ENCODE results near the gene FRA10AC1. TPM values are rescaled to one million over a fixed set of nuclear protein-coding genes. Genes with fewer than 3 reads are reported as not detected.

The FRA10AC1 gene
- total RNA-seq, 2 donors from 2014 or later, result 27.9 to 40.7 TPM

DNA sequence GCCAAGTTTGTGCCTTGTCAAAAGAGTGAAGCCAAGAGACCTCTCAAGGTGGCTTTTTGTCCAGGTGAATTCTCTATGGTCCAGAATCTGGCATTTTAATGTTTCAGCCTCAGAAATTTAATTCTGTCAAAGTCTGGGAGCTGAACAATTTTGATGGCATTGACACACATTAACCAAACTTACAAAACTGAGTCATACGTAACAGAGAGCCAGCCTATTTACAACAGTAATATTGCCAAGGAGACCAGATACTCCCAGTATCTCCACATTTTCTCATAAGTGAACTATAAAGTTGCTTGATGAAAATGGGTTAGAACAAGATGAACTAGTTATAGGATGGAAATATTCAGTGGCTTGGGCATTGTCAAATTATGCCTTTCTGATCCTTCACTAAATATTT lies 46.2 kb downstream of the FRA10AC1 start:
- no peak overlapping the region for H3K4me3 Mint-ChIP-seq
- no peak overlapping the region for H3K27ac Mint-ChIP-seq
- peaks cover 0 to 2% of the 10 kb centered on the region in 2 donors for H3K36me3 Mint-ChIP-seq (ENCODE audit: insufficient read depth in 2 of 2)
- no peaks in the 10 kb centered on the region for H3K4me1 Mint-ChIP-seq (ENCODE audit: low read depth)
- peaks cover 8% of the 10 kb centered on the region for H3K27me3 Mint-ChIP-seq (ENCODE audit: low read depth)
- ATAC-seq (replicated peaks in 1 of 2), result no peak
- DNase-seq, result no peak
- no peaks in the 10 kb centered on the region for H3K9me3 Mint-ChIP-seq

DNA sequence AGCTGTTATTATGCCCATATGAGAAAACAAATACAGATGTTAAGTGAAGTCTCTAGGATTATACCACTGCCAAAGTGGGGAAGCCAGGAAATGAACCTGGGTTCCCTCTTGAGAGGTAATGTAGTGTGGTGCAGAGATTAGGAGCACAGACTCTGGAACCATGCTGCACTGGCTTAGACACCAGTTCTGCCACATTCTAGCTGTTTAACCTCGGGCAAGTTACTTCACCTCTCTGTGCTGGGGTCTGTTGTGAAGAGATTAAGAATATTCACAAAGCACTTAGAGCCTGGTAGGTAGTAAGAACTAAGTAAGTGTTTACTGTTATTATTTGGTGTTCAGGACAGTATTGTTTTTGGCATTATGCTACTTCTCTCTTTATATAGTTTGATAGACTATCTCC lies 48.2 kb downstream of the FRA10AC1 start:
- Mint-ChIP-seq H3K4me3 (no peak overlapping the region), H3K4me1 (ENCODE audit: low read depth) (no peaks in the 10 kb centered on the region), H3K36me3 (ENCODE audit: insufficient read depth in 2 of 2) (no peaks in the 10 kb centered on the region), H3K27ac (no peak overlapping the region), H3K27me3 (ENCODE audit: low read depth) (peaks cover 9% of the 10 kb centered on the region), H3K9me3 (no peaks in the 10 kb centered on the region)
- no peak for DNase-seq
- no peak for ATAC-seq (replicated peaks in 1 of 2)

DNA sequence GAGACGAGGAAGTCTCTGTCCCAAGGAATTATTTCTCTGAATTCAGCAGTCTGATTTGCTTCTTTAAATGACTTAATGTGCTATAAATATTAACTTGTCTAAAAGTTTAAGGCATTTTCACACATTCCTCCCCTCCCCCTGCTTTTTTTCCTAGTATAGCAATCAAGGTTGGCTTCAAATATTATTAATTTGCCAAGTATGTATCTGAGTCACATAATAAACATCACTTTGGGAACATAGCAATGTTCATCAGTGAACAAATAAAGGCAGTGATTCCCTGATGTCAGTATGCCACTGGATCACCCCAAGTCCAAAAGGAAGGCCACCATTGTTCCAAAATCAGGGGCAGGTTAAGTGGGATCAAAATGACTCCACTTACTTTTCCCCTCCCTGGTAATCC lies 49.5 kb downstream of the FRA10AC1 start:
- Mint-ChIP-seq H3K27ac (no peak overlapping the region), H3K4me1 (ENCODE audit: low read depth) (no peaks in the 10 kb centered on the region), H3K36me3 (ENCODE audit: insufficient read depth in 2 of 2) (no peaks in the 10 kb centered on the region), H3K27me3 (ENCODE audit: low read depth) (peaks cover 9% of the 10 kb centered on the region), H3K4me3 (no peak overlapping the region), H3K9me3 (no peaks in the 10 kb centered on the region)
- DNase-seq, result no peak
- ATAC-seq (replicated peaks in 1 of 2), result no peak

DNA sequence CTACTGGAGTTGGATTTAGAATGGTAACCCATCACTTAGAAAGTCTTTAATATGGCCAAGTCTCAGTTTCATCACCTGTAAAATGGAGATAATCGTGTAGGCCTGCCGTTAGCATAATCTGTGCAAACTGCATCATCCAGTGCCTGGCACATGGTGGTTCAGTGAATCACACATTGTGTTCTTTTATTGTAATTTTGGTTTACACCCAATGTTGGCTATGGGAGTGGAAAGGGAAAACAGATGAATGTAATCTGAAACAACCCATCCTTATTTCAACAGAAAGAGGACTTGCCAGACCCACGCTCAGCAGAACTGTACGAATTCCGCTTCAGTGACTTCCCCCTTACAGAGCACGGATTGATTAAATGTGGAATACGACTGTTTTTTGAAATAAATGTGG lies 62.6 kb downstream of the FRA10AC1 start:
- no peak for ATAC-seq (replicated peaks in 1 of 2)
- peaks cover 25% of the 10 kb centered on the region for H3K27me3 Mint-ChIP-seq (ENCODE audit: low read depth)
- H3K9me3 Mint-ChIP-seq, result no peaks in the 10 kb centered on the region
- DNase-seq, result no peak
- no peak overlapping the region for H3K4me3 Mint-ChIP-seq
- H3K36me3 Mint-ChIP-seq (ENCODE audit: insufficient read depth in 2 of 2), result no peaks in the 10 kb centered on the region
- no peak overlapping the region for H3K27ac Mint-ChIP-seq
- H3K4me1 Mint-ChIP-seq (ENCODE audit: low read depth), result no peaks in the 10 kb centered on the region

DNA sequence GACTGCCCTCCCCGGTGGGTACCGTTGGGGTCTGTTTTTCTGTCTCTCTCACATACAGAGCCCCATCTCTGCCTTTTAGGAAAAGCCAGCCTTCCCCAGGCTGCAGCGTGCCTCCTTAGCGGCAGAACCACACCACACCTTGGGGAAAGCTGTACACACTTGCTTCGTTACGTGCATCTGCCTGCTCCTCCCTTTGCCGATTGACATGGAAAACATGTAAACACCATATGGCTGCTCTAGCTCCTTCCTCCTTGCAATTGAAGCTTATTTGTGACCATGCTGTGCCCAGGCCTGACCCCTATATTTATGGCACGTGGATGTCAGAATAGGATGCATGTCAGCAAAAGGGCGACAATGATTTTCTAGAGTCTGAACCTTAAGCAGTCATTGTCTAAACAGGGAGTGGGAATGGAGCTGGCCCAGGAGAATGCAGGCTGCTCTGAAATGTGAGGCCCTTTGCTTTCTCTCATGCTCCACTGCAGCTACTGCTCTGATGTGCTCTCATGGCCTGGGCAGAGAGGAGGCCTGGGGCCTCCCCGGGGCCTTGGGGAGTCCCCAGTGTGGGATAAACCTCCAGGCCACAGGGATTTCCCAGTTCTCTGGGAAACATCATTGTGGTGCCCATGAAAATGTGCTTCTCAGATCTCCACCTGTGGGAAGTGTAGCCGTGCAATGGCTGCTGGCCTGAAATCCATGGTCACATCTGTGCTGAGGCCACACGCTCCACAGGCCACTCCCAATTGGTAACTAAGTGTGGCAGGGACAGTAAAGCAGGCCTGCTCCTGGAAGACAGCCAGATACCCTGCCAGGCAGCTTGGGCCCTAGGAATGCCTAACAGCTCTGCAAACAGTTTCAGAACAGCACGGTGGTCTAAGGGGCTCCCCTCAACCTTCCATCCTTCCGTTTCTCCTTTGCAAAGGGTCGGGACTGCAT lies 71.5 kb downstream of the FRA10AC1 start:
- Mint-ChIP-seq H3K9me3 (no peaks in the 10 kb centered on the region), H3K27ac (no peak overlapping the region), H3K4me1 (ENCODE audit: low read depth) (no peaks in the 10 kb centered on the region), H3K36me3 (ENCODE audit: insufficient read depth in 2 of 2) (no peaks in the 10 kb centered on the region), H3K27me3 (ENCODE audit: low read depth) (peaks cover 6% of the 10 kb centered on the region), H3K4me3 (no peak overlapping the region)
- DNase-seq (no peak), ATAC-seq (replicated peaks in 1 of 2) (no peak)

DNA sequence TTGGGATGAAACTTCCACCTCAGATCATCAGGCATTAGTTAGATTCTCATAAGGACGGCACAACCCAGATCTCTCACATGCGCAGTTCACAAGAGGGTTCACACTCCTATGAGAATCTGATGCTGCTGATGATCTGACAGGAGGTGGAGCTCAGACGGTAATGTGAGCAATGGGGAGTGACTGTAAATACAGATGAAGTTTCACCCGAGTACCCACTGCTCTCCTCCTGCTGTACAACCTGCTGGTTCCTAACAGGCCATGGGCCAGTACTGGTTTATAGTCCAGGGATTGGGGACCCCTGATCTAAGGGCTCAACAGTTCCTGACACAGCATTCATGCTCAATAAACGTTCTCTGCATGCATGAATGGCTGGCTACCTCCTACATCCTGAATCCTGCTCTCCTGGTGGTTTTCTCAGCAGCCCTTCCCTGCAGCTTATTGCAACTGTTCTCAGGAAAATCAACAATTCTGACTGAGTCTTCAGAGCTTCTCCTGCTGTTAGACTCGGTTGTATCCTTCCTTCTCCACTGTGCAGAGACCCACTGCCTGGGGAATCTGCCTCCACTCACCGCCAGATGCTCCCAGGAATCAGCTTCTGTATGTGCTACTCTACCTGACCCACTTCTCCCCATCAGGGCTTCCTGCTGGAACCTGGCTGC lies 72.6 kb downstream of the FRA10AC1 start:
- no peaks in the 10 kb centered on the region for H3K36me3 Mint-ChIP-seq (ENCODE audit: insufficient read depth in 2 of 2)
- H3K27me3 Mint-ChIP-seq (ENCODE audit: low read depth), result peaks cover 11% of the 10 kb centered on the region
- no peaks in the 10 kb centered on the region for H3K9me3 Mint-ChIP-seq
- DNase-seq, result no peak
- no peak overlapping the region for H3K4me3 Mint-ChIP-seq
- H3K27ac Mint-ChIP-seq, result no peak overlapping the region
- no peak for ATAC-seq (replicated peaks in 1 of 2)
- no peaks in the 10 kb centered on the region for H3K4me1 Mint-ChIP-seq (ENCODE audit: low read depth)

DNA sequence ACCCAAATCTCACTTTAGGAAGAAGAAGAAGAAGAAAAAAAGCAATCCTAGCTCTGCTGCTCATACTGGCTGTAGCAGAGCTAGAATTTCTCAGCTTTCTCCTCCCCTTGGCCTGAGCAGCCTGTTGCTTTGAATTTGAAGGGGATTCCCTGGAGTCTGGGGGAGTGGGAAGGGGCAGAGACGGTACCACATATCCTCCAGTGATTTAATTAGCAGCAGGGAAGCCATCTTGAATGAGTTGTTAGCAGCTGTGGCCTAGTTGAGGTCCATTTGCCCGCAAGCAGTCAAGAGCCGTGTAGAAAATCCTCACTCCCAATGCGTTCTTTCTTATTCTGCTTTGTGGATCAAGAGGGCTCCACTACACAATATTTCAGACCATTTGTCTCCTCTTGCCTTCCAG lies 73.5 kb downstream of the FRA10AC1 start:
- H3K4me1 Mint-ChIP-seq (ENCODE audit: low read depth), result no peaks in the 10 kb centered on the region
- no peak for ATAC-seq (replicated peaks in 1 of 2)
- H3K27me3 Mint-ChIP-seq (ENCODE audit: low read depth), result peaks cover 11% of the 10 kb centered on the region
- no peaks in the 10 kb centered on the region for H3K9me3 Mint-ChIP-seq
- no peaks in the 10 kb centered on the region for H3K36me3 Mint-ChIP-seq (ENCODE audit: insufficient read depth in 2 of 2)
- H3K4me3 Mint-ChIP-seq, result no peak overlapping the region
- H3K27ac Mint-ChIP-seq, result no peak overlapping the region
- no peak for DNase-seq

DNA sequence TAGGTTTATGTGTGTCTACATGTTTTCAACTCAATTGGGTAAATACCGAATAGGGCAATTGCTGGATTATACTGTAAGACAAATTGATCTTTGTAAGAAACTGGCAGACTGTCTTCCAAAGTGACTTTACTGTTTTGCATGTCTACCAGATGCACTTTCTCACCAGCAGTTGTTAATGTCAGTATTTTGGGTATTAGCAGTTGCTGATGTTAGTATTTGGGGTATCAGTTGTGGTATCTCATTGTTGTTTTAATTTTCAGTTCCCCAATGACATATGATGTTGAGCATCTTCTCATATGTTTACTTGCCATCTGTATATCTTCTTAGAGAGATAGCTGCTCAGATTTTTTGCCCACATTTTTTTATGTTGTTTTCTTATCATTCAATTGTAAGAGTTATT lies 79.5 kb downstream of the FRA10AC1 start:
- Mint-ChIP-seq H3K9me3 (no peaks in the 10 kb centered on the region), H3K36me3 (ENCODE audit: insufficient read depth in 2 of 2) (no peaks in the 10 kb centered on the region), H3K4me1 (ENCODE audit: low read depth) (no peaks in the 10 kb centered on the region), H3K27me3 (ENCODE audit: low read depth) (peaks cover 20% of the 10 kb centered on the region), H3K27ac (no peak overlapping the region), H3K4me3 (no peak overlapping the region)
- no peak for DNase-seq
- ATAC-seq (replicated peaks in 1 of 2), result no peak

DNA sequence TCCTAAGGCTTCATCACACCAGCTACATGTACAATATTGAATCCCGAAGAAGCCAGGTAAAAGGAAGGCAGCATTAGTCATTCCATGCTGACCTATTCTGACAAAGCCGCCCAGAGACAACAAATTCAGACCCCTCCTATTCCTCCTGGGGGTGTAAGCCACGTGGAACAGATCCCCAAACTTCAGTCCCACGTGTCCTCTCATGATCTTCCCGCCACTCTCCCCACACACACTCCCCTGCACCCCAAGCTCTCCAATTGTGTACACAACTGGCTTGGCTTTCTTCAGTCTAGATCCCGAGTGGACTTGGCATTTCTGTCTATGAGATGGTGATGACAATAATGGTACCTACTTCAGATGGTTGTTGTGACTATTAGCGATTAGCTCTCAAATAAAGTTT lies 81.5 kb downstream of the FRA10AC1 start:
- no peaks in the 10 kb centered on the region for H3K9me3 Mint-ChIP-seq
- peaks cover 20% of the 10 kb centered on the region for H3K27me3 Mint-ChIP-seq (ENCODE audit: low read depth)
- DNase-seq (no peak), ATAC-seq (replicated peaks in 1 of 2) (no peak)
- no peak overlapping the region for H3K27ac Mint-ChIP-seq
- H3K4me1 Mint-ChIP-seq (ENCODE audit: low read depth), result no peaks in the 10 kb centered on the region
- no peak overlapping the region for H3K4me3 Mint-ChIP-seq
- no peaks in the 10 kb centered on the region for H3K36me3 Mint-ChIP-seq (ENCODE audit: insufficient read depth in 2 of 2)

Other genes with a start within 250 kb of the FRA10AC1 start
- gene MYOF, start 220.3 kb downstream of the FRA10AC1 start, total RNA-seq, result 10 to 100 TPM; 32.3 to 32.4 TPM
- gene CEP55, start 206.0 kb downstream of the FRA10AC1 start, total RNA-seq, result 10 to 100 TPM; 46.6 to 55.8 TPM
- not detected for gene FFAR4, start 135.9 kb downstream of the FRA10AC1 start, total RNA-seq
- gene RBP4, start 101.4 kb downstream of the FRA10AC1 start, total RNA-seq, result not detected
- not detected for gene PDE6C, start 90.1 kb downstream of the FRA10AC1 start, total RNA-seq
- gene LGI1, start 55.3 kb upstream of the FRA10AC1 start, total RNA-seq, result not detected
- gene SLC35G1, start 191.4 kb upstream of the FRA10AC1 start, total RNA-seq, result 1 to 10 TPM; 4.8 to 5.6 TPM

Data from activated T-cell treated with anti-CD3 and anti-CD28 coated beads, Interleukin-2, amount 50 U/mL, for 72 hours (primary cell).